Measurements from ENCODE around the gene KIZ.

DNA sequence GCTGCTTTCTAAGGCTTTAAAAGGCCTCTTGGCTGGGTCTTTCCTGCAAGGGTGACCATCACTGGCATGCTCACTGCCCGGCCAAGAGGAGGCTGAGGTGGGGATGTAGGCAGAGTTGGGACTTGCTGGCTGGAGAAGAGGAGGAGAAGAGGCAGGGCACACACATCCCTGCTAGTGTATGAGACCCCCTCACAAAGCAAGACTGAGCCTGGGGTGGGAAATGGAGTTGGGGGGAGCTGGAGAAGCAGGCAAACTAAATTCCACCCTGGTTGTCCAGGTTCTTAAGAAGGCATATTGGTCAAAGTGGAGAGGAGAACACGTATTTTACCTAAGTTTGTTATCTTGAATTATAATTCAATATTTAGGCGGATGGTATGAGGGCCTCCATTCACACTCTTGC lies 1.7 kb upstream of the KIZ start:
- TF ChIP-seq EZH2phosphoT487 (IDR thresholded peaks at IDR 0.05) (no peak), EZH2 (IDR thresholded peaks at IDR 0.05) (no peak)
- TF ChIP-seq, protein P1, sequence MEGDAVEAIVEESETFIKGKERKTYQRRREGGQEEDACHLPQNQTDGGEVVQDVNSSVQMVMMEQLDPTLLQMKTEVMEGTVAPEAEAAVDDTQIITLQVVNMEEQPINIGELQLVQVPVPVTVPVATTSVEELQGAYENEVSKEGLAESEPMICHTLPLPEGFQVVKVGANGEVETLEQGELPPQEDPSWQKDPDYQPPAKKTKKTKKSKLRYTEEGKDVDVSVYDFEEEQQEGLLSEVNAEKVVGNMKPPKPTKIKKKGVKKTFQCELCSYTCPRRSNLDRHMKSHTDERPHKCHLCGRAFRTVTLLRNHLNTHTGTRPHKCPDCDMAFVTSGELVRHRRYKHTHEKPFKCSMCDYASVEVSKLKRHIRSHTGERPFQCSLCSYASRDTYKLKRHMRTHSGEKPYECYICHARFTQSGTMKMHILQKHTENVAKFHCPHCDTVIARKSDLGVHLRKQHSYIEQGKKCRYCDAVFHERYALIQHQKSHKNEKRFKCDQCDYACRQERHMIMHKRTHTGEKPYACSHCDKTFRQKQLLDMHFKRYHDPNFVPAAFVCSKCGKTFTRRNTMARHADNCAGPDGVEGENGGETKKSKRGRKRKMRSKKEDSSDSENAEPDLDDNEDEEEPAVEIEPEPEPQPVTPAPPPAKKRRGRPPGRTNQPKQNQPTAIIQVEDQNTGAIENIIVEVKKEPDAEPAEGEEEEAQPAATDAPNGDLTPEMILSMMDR (IDR thresholded peaks at IDR 0.05) = no peak
